CD14-positive monocyte (primary cell): Measurements from ENCODE around the gene GOLGA6A. TPM values are rescaled to one million over a fixed set of nuclear protein-coding genes. Genes with fewer than 3 reads are reported as not detected.

Source experiments
- DNase-seq, 3 donors: peaks; one replicate each; pipeline ENCODE4 v3.0.0-alpha.2; 2011 to 2022
- H2AFZ ChIP-seq: 2 replicates; pipeline ENCODE4 v1.6.0; 2012; ENCODE audit warnings: mild to moderate bottlenecking, low read depth, low read length, inconsistent platforms; ENCODE audit not compliant: insufficient read depth, poor library complexity, severe bottlenecking
- H3K27ac ChIP-seq, 2 donors: 1 replicate in 1 of 2; 2 replicates in 1 of 2; pipeline ENCODE4 v1.5.1; 2012 to 2013; ENCODE audit warnings: low read length in 2 of 2, control low read depth in 1 of 2, inconsistent platforms in 1 of 2, low read depth in 1 of 2, mild to moderate bottlenecking in 1 of 2
- H3K27me3 ChIP-seq, 2 donors: one replicate each; pipeline versions ENCODE4 v1.6.0 to v1.6.1; 2011 to 2013; ENCODE audit warnings: low read length in 2 of 2; ENCODE audit not compliant: control insufficient read depth in 2 of 2, insufficient read depth in 2 of 2
- H3K36me3 ChIP-seq, 2 donors: replicated peaks in 1 of 2; 1 replicate in 1 of 2; 2 replicates in 1 of 2; pipeline versions ENCODE4 v1.5.1 to v1.6.1; 2012 to 2013; ENCODE audit warnings: low read length in 2 of 2, control low read depth in 1 of 2, inconsistent platforms in 1 of 2, mild to moderate bottlenecking in 1 of 2; ENCODE audit not compliant: insufficient read depth in 2 of 2, control insufficient read depth in 1 of 2
- H3K4me1 ChIP-seq, 2 donors: 1 replicate in 1 of 2; 2 replicates in 1 of 2; pipeline versions ENCODE4 v1.5.1 to v1.6.1; 2012 to 2013; ENCODE audit warnings: low read length in 2 of 2, control low read depth in 1 of 2, inconsistent platforms in 1 of 2, mild to moderate bottlenecking in 1 of 2, moderate library complexity in 1 of 2; ENCODE audit not compliant: insufficient read depth in 2 of 2, control insufficient read depth in 1 of 2
- H3K4me2 ChIP-seq: replicated peaks from 2 replicates; pipeline ENCODE3; 2012; ENCODE audit warnings: low read length, moderate library complexity, mild to moderate bottlenecking; ENCODE audit not compliant: poor library complexity, severe bottlenecking; ENCODE audit errors: extremely low read depth
- H3K4me3 ChIP-seq, 3 experiments: fragments of 200-600 bp in 1 of 3; sonication (generic) in 1 of 3; replicated peaks in 1 of 3; 1 replicate in 2 of 3; 2 replicates in 1 of 3; pipeline ENCODE4 v1.5.1; 2011 to 2013; ENCODE audit warnings: low read length in 3 of 3, mild to moderate bottlenecking in 3 of 3, control low read depth in 2 of 3, low read depth in 2 of 3, inconsistent platforms in 1 of 3, moderate library complexity in 1 of 3
- H3K79me2 ChIP-seq: 2 replicates; pipeline ENCODE4 v1.6.0; 2012; ENCODE audit warnings: mild to moderate bottlenecking, control low read depth, inconsistent platforms, low read length, moderate library complexity; ENCODE audit not compliant: insufficient read depth
- H3K9ac ChIP-seq: 2 replicates; pipeline ENCODE4 v1.6.0; 2017; ENCODE audit warnings: low read length, mild to moderate bottlenecking; ENCODE audit not compliant: insufficient read depth, poor library complexity, severe bottlenecking
- H3K9me3 ChIP-seq, 2 donors: replicated peaks in 1 of 2; 1 replicate in 1 of 2; 2 replicates in 1 of 2; pipeline versions ENCODE4 v1.5.1 to v1.6.1; 2012 to 2013; ENCODE audit warnings: low read length in 2 of 2, control low read depth in 1 of 2; ENCODE audit not compliant: control insufficient read depth in 1 of 2, insufficient read depth in 1 of 2
- H4K20me1 ChIP-seq: 2 replicates; pipeline ENCODE4 v1.6.0; 2012; ENCODE audit warnings: mild to moderate bottlenecking, low read length, control low read depth, moderate library complexity; ENCODE audit not compliant: insufficient read depth
- H3K27ac Mint-ChIP-seq, 7 donors: one replicate each; pipeline ENCODE4 v1.8.0; 2020; ENCODE audit warnings: mild to moderate bottlenecking in 7 of 7, mixed read lengths in 7 of 7, moderate library complexity in 6 of 7, inconsistent platforms in 2 of 7
- H3K27me3 Mint-ChIP-seq, 3 donors: one replicate each; pipeline ENCODE4 v1.8.0; 2021 to 2022; ENCODE audit warnings: low read depth in 3 of 3, mild to moderate bottlenecking in 3 of 3, mixed read lengths in 3 of 3, moderate library complexity in 3 of 3, inconsistent platforms in 1 of 3
- H3K36me3 Mint-ChIP-seq, 2 donors: one replicate each; pipeline ENCODE4 v1.8.0; 2020; ENCODE audit warnings: mixed read lengths in 2 of 2, inconsistent platforms in 1 of 2, mild to moderate bottlenecking in 1 of 2
- H3K4me1 Mint-ChIP-seq: one replicate; pipeline ENCODE4 v1.8.0; 2020; ENCODE audit warnings: mild to moderate bottlenecking, mixed read lengths
- H3K4me3 Mint-ChIP-seq, 2 donors: one replicate each; pipeline ENCODE4 v1.8.0; 2020; ENCODE audit warnings: mild to moderate bottlenecking in 2 of 2, mixed read lengths in 2 of 2, moderate library complexity in 1 of 2
- H3K9me3 Mint-ChIP-seq, 7 donors: one replicate each; pipeline ENCODE4 v1.8.0; 2020 to 2022; ENCODE audit warnings: mixed read lengths in 7 of 7, mild to moderate bottlenecking in 6 of 7, moderate library complexity in 6 of 7, inconsistent platforms in 2 of 7
- CTCF ChIP-seq: fragments of 200-600 bp; IDR thresholded peaks from one replicate; pipeline ENCODE4 v1.8.0; 2022; ENCODE audit warnings: antibody characterized with exemption, mild to moderate bottlenecking
- WGBS: methylation state at CpG from one replicate; pipeline ENCODE4 v1.1.5; 2013; ENCODE audit warnings: missing lambda C conversion rate; ENCODE audit not compliant: insufficient coverage; 5-methylcytosine and 5-hydroxymethylcytosine counted together
- intact Hi-C, 2 donors: fragments of 100-400 bp; cut with micrococcal nuclease; formaldehyde crosslinking; loops; one replicate each; pipeline versions ENCODE4 v1.15.0 to v1.15.1; 2023
- polyA plus RNA-seq, 3 donors: library from polyadenylated mRNA; depleted of rRNA in 1 of 3; unstranded in 2 of 3; stranded (reverse) in 1 of 3; fragments of 300-500 nt in 2 of 3; fragments of >200 nt in 1 of 3; fragmentation: Illumina TruSeq in 2 of 3; gene quantifications; 1 replicate in 2 of 3; 2 replicates in 1 of 3; pipeline ENCODE4 v1.2.3, GENCODE V29; 2012 to 2021

Gene GOLGA6A
- polyA plus RNA-seq, 3 donors = 0.03 TPM; not detected in 2

GRCh38 chr15:74121039-74121438 is 38.7 kb upstream of the GOLGA6A start:
- no peak overlapping the region for H3K9ac ChIP-seq
- peaks cover 0 to 12% of the 10 kb centered on the region in 2 donors for H3K27me3 ChIP-seq
- H3K4me1 Mint-ChIP-seq = no peaks in the 10 kb centered on the region
- no peak overlapping the region for H3K4me2 ChIP-seq
- peaks cover 23 to 33% (median 29%) of the 10 kb centered on the region in 3 donors for H3K27me3 Mint-ChIP-seq
- H3K27ac ChIP-seq = no peak overlapping the region
- H3K4me3 Mint-ChIP-seq = no peak overlapping the region
- no peak for TF ChIP-seq CTCF
- no peaks in the 10 kb centered on the region for H3K36me3 Mint-ChIP-seq
- H3K4me1 ChIP-seq = no peaks in the 10 kb centered on the region
- DNase-seq = no peak
- no peaks in the 10 kb centered on the region for H4K20me1 ChIP-seq
- no peaks in the 10 kb centered on the region for H3K9me3 ChIP-seq
- H3K36me3 ChIP-seq = no peaks in the 10 kb centered on the region
- H3K9me3 Mint-ChIP-seq = peaks cover 0 to 6% (median 1%) of the 10 kb centered on the region in 7 donors
- H3K4me3 ChIP-seq = no peak overlapping the region
- no peak overlapping the region for H3K27ac Mint-ChIP-seq
- H3K79me2 ChIP-seq = no peaks in the 10 kb centered on the region
- H2AFZ ChIP-seq = no peak overlapping the region
- intact Hi-C loops = no loop called here
- WGBS = no CpG with 5 or more reads among the region's 4 CpGs

GRCh38 chr15:74120426-74120825 is 38.1 kb upstream of the GOLGA6A start:
- no peak overlapping the region for H3K27ac ChIP-seq
- Mint-ChIP-seq H3K4me3 (peak overlapping the region in 1 of 2 donors; percentile 63), H3K4me1 (no peaks in the 10 kb centered on the region), H3K36me3 (no peaks in the 10 kb centered on the region), H3K27me3 (peaks cover 23 to 30% (median 27%) of the 10 kb centered on the region in 3 donors), H3K9me3 (peaks cover 0 to 6% (median 1%) of the 10 kb centered on the region in 7 donors), H3K27ac (no peak overlapping the region)
- no peaks in the 10 kb centered on the region for H4K20me1 ChIP-seq
- WGBS = 100% methylated on average over 3 of the region's 6 CpGs
- DNase-seq = no peak
- H3K4me2 ChIP-seq = no peak overlapping the region
- no peaks in the 10 kb centered on the region for H3K79me2 ChIP-seq
- no peak for TF ChIP-seq CTCF
- H3K27me3 ChIP-seq = peaks cover 0 to 6% of the 10 kb centered on the region in 2 donors
- no peak overlapping the region for H2AFZ ChIP-seq
- H3K4me1 ChIP-seq = no peaks in the 10 kb centered on the region
- no peak overlapping the region for H3K9ac ChIP-seq
- H3K36me3 ChIP-seq = no peaks in the 10 kb centered on the region
- H3K9me3 ChIP-seq = no peaks in the 10 kb centered on the region
- H3K4me3 ChIP-seq = no peak overlapping the region
- intact Hi-C loops = no loop called here
